A549 (cell line): ENCODE data around the gene TFPT.

Source experiments
- POLR2A ChIP-seq: IDR thresholded peaks from 2 replicates; pipeline ENCODE4 v1.6.1; 2012; ENCODE audit warnings: mild to moderate bottlenecking, low read length
- TF ChIP-seq, protein P1 (sequence below): fragments of >200 bp; sonication (Bioruptor Twin); formaldehyde crosslinking; IDR thresholded peaks from 3 replicates; pipeline ENCODE4 v1.5.1; 2016
- TF ChIP-seq, protein P2 (sequence below): fragments of 450-650 bp; IDR thresholded peaks from 2 replicates; pipeline ENCODE4 v1.6.1; 2014; ENCODE audit warnings: antibody characterized with exemption

DNA sequence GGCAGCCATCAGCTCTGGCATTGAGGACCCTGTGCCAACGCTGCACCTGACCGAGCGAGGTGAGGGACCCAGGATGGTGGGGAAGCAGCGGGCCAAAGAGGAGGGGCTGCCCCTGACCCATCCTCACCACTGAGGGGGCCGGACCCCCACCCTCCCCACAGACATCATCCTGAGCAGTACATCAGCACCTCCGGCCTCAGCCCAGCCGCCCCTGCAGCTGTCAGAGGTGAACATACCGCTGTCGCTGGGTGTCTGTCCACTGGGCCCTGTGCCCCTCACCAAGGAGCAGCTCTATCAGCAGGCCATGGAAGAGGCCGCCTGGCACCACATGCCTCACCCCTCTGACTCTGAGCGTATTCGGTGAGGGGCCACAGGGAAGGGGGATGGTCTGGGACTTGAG is 36.8 kb upstream of the TFPT start:
- TF ChIP-seq, protein P1, sequence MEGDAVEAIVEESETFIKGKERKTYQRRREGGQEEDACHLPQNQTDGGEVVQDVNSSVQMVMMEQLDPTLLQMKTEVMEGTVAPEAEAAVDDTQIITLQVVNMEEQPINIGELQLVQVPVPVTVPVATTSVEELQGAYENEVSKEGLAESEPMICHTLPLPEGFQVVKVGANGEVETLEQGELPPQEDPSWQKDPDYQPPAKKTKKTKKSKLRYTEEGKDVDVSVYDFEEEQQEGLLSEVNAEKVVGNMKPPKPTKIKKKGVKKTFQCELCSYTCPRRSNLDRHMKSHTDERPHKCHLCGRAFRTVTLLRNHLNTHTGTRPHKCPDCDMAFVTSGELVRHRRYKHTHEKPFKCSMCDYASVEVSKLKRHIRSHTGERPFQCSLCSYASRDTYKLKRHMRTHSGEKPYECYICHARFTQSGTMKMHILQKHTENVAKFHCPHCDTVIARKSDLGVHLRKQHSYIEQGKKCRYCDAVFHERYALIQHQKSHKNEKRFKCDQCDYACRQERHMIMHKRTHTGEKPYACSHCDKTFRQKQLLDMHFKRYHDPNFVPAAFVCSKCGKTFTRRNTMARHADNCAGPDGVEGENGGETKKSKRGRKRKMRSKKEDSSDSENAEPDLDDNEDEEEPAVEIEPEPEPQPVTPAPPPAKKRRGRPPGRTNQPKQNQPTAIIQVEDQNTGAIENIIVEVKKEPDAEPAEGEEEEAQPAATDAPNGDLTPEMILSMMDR: no peak
- no peak for TF ChIP-seq POLR2A
- TF ChIP-seq, protein P2, sequence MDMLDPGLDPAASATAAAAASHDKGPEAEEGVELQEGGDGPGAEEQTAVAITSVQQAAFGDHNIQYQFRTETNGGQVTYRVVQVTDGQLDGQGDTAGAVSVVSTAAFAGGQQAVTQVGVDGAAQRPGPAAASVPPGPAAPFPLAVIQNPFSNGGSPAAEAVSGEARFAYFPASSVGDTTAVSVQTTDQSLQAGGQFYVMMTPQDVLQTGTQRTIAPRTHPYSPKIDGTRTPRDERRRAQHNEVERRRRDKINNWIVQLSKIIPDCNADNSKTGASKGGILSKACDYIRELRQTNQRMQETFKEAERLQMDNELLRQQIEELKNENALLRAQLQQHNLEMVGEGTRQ: no peak
